HEK293 (cell line): ENCODE results near the gene MYL9.

Source experiments
- CTCF ChIA-PET: fragments of 350-600 bp; formaldehyde crosslinking; extraction: SDS; loops from one replicate; lab custom pipeline; 2021; ENCODE audit warnings: antibody characterized with exemption; lab: Yijun Ruan, JAX
- POLR2A ChIA-PET: fragments of 300-600 bp; formaldehyde crosslinking; extraction: SDS; loops from one replicate; lab custom pipeline; 2020; ENCODE audit warnings: antibody characterized with exemption, inconsistent platforms; lab: Yijun Ruan, JAX
- H3K27ac ChIP-seq: fragments of 200-500 bp; sonication (Bioruptor generic); 2 replicates; pipeline ENCODE4 v1.5.1; 2014; ENCODE audit warnings: low read depth, low read length, control low read depth, inconsistent platforms; ENCODE audit errors: extremely low read depth
- H3K36me3 ChIP-seq, 2 experiments: fragments of 200-500 bp in 1 of 2; sonication (Bioruptor generic) in 1 of 2; 1 replicate in 1 of 2; 2 replicates in 1 of 2; pipeline ENCODE4 v1.5.1; 2014 to 2017; ENCODE audit warnings: inconsistent platforms in 2 of 2, low read length in 2 of 2; ENCODE audit not compliant: control insufficient read depth in 2 of 2, insufficient read depth in 1 of 2
- H3K4me1 ChIP-seq: fragments of 200-500 bp; sonication (Bioruptor generic); 2 replicates; pipeline ENCODE4 v1.5.1; 2014; ENCODE audit warnings: mild to moderate bottlenecking, low read length, inconsistent platforms; ENCODE audit not compliant: control insufficient read depth, insufficient read depth
- H3K4me3 ChIP-seq: 2 replicates; pipeline ENCODE4 v1.5.1; 2011; ENCODE audit warnings: low read depth, mild to moderate bottlenecking, control low read depth, low read length, moderate library complexity
- H3K9me3 ChIP-seq: fragments of 200-500 bp; sonication (Bioruptor generic); 2 replicates; pipeline ENCODE4 v1.5.1; 2014; ENCODE audit warnings: low read depth, low read length, inconsistent platforms; ENCODE audit not compliant: control insufficient read depth, insufficient read depth
- IKZF3 ChIP-seq: fragments of 450-650 bp; IDR thresholded peaks from 2 replicates; pipeline ENCODE4 v1.5.0; 2018; ENCODE audit warnings: missing biosample characterization, mild to moderate bottlenecking, missing genetic modification characterization, moderate library complexity
- SALL2 ChIP-seq: fragments of 450-650 bp; formaldehyde crosslinking; IDR thresholded peaks from 2 replicates; pipeline ENCODE4 v1.5.0; 2017; ENCODE audit warnings: missing biosample characterization, mild to moderate bottlenecking, missing genetic modification characterization, borderline replicate concordance
- SCRT1 ChIP-seq: fragments of 450-650 bp; formaldehyde crosslinking; IDR thresholded peaks from 2 replicates; pipeline ENCODE4 v1.5.1; 2016; ENCODE audit warnings: missing biosample characterization, missing genetic modification characterization, borderline replicate concordance
- ZBTB20 ChIP-seq: fragments of 450-650 bp; formaldehyde crosslinking; IDR thresholded peaks from 2 replicates; pipeline ENCODE4 v1.5.1; 2016; ENCODE audit warnings: missing biosample characterization, missing genetic modification characterization
- ZFP3 ChIP-seq: fragments of 450-650 bp; formaldehyde crosslinking; IDR thresholded peaks from 2 replicates; pipeline ENCODE4 v1.5.1; 2016; ENCODE audit warnings: low read depth, missing biosample characterization, missing genetic modification characterization
- ZNF335 ChIP-seq: fragments of 450-650 bp; formaldehyde crosslinking; conservative IDR thresholded peaks from 2 replicates; pipeline ENCODE4 v1.5.1; 2016; ENCODE audit warnings: missing biosample characterization, missing genetic modification characterization
- ZNF350 ChIP-seq: fragments of 450-650 bp; formaldehyde crosslinking; IDR thresholded peaks from 2 replicates; pipeline ENCODE4 v1.5.0; 2017; ENCODE audit warnings: missing biosample characterization, mild to moderate bottlenecking, missing genetic modification characterization
- ZNF555 ChIP-seq: fragments of 450-650 bp; formaldehyde crosslinking; conservative IDR thresholded peaks from 2 replicates; pipeline ENCODE4 v1.5.1; 2017; ENCODE audit warnings: missing biosample characterization, mild to moderate bottlenecking, missing genetic modification characterization, inconsistent platforms
- ZNF558 ChIP-seq: fragments of 450-650 bp; formaldehyde crosslinking; IDR thresholded peaks from 2 replicates; pipeline ENCODE4 v1.5.1; 2016; ENCODE audit warnings: missing biosample characterization, missing genetic modification characterization
- ZNF560 ChIP-seq: fragments of 450-650 bp; formaldehyde crosslinking; IDR thresholded peaks from 2 replicates; pipeline ENCODE4 v1.5.1; 2017; ENCODE audit warnings: missing biosample characterization, missing genetic modification characterization, borderline replicate concordance
- ZNF701 ChIP-seq: fragments of 450-650 bp; formaldehyde crosslinking; IDR thresholded peaks from 2 replicates; pipeline ENCODE4 v1.5.1; 2016; ENCODE audit warnings: missing biosample characterization, missing genetic modification characterization
- ZNF792 ChIP-seq: fragments of 450-650 bp; formaldehyde crosslinking; IDR thresholded peaks from 2 replicates; pipeline ENCODE4 v1.5.1; 2016; ENCODE audit warnings: missing biosample characterization, missing genetic modification characterization
- TF ChIP-seq, protein P1 (sequence below): fragments of 450-650 bp; formaldehyde crosslinking; IDR thresholded peaks from 2 replicates; pipeline ENCODE4 v1.5.1; 2017; ENCODE audit warnings: missing biosample characterization, mild to moderate bottlenecking, missing genetic modification characterization, moderate library complexity
- TF ChIP-seq, protein P2 (sequence below): fragments of 450-650 bp; formaldehyde crosslinking; IDR thresholded peaks from 2 replicates; pipeline ENCODE4 v1.5.1; 2016; ENCODE audit warnings: missing biosample characterization, missing genetic modification characterization
- TF ChIP-seq, protein P3 (sequence below): fragments of 450-650 bp; formaldehyde crosslinking; IDR thresholded peaks from 2 replicates; pipeline ENCODE4 v1.5.1; 2016; ENCODE audit warnings: missing biosample characterization, missing genetic modification characterization

The MYL9 gene

DNA sequence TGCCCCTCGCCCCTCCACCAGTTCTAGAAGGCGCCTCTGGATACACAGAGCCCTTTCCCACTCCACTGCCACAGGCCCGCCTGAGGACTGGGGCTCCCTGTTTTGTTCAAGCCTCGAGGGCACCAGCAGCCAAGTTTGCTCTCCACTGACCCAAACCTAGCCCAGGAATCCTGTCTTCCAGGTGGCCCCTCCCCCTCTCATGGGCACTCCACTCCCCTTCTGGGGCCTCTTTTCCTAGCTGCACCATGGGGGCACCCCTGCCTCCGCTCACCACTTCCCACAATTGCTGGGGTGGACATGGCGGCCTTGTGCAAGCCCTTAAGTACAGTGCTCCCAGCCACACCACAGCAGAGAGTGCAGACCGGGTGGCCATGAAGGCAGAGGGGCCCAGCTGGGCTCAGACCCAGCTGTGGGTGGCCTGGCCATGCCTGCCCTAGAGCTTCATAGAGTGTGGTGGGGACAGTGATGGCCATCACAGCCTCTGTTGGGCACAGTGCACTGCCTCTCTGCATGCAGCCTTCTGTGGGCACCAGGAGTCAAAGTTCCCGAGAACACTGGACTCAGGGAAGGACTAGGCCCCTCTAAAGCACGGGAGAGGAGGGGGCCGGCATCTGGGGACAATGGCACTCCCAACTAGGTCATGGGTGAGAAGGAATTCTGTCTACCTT is 1.3 kb downstream of the MYL9 start:
- H3K36me3 ChIP-seq, result no peaks in the 10 kb centered on the region
- no peaks in the 10 kb centered on the region for H3K9me3 ChIP-seq
- ChIA-PET CTCF (interaction anchor here (0.5 to 0.6 kb wide), 4 partner anchors 14 to 173 kb away, joined by 3 to 6 read pairs (median 3); no protein-coding TSS in a partner anchor), POLR2A (no interaction called here)
- no peak overlapping the region for H3K27ac ChIP-seq
- H3K4me3 ChIP-seq, result no peak overlapping the region
- TF ChIP-seq ZFP3 (tag by site-specific recombination) (no peak), ZNF350 (tag by site-specific recombination) (no peak), ZNF560 (tag by site-specific recombination) (no peak), ZNF335 (tag by site-specific recombination) (0 out of 2 replicates have a peak, but pooled peaks have one; percentile 17)
- H3K4me1 ChIP-seq, result no peaks in the 10 kb centered on the region; the same call in 1 of the 2 replicates

DNA sequence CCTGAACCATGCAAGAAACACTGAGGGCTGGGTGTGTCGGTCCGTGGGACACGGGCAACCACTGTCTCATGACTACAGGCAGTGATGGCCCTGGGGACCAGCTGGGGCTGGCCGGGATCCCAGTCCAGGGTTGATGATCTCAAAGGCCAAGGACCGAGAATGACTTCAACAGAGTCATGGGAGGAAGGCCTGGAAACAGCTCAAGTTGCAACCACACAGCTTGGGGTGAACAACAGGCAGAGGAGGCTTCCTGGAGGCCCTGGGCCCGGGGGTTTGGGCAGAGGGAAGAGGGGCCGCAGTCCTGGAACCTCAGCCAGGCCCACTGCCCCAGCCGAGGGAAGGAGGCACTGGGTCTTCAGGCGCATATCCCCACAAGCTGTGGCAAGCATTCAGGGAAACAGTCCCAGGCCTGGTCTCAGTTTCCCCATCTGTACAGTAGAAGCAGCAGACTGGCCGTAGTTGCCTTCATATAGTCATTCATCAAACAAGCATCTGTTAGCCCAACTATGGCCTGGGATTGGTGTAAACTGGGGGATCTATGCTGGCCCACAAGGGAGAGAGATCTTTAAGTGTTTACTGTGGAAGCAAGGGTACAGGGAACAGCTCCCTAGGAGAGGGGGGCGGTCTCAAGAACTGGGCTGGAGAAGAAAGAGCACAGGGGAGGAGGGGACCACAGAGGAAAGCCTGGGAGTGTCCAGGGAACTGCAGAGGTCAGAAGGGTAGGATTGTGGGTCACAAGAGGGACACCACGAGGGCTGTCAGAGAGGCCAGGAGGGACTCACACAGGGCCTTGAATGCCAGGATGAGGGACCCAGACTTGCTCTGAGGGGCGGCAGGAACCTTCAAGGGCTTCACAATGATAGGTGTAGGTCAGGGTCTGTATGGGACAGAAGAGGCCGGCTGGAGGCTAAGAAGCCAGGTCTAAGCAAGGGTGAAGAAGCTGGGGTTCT is 2.1 kb downstream of the MYL9 start:
- Histone ChIP-seq H3K4me1 (no peaks in the 10 kb centered on the region; the same call in 1 of the 2 replicates), H3K4me3 (no peak overlapping the region), H3K9me3 (no peaks in the 10 kb centered on the region), H3K27ac (no peak overlapping the region), H3K36me3 (no peaks in the 10 kb centered on the region)
- ChIA-PET POLR2A (no interaction called here), CTCF (interaction anchor here (0.6 to 0.7 kb wide), 2 partner anchors 32 to 114 kb away, joined by 3 read pairs; no protein-coding TSS in a partner anchor)
- TF ChIP-seq ZNF701 (tag by site-specific recombination) (no peak), IKZF3 (tag by site-specific recombination) (no peak), ZNF555 (no peak), SCRT1 (tag by site-specific recombination) (no peak), ZNF558 (tag by site-specific recombination) (no peak), SALL2 (tag by site-specific recombination) (no peak), ZNF792 (tag by site-specific recombination) (no peak), ZBTB20 (tag by site-specific recombination) (no peak)
- TF ChIP-seq, protein P1, sequence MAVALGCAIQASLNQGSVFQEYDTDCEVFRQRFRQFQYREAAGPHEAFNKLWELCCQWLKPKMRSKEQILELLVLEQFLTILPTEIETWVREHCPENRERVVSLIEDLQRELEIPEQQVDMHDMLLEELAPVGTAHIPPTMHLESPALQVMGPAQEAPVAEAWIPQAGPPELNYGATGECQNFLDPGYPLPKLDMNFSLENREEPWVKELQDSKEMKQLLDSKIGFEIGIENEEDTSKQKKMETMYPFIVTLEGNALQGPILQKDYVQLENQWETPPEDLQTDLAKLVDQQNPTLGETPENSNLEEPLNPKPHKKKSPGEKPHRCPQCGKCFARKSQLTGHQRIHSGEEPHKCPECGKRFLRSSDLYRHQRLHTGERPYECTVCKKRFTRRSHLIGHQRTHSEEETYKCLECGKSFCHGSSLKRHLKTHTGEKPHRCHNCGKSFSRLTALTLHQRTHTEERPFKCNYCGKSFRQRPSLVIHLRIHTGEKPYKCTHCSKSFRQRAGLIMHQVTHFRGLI (tag by site-specific recombination), result no peak
- TF ChIP-seq, protein P2, sequence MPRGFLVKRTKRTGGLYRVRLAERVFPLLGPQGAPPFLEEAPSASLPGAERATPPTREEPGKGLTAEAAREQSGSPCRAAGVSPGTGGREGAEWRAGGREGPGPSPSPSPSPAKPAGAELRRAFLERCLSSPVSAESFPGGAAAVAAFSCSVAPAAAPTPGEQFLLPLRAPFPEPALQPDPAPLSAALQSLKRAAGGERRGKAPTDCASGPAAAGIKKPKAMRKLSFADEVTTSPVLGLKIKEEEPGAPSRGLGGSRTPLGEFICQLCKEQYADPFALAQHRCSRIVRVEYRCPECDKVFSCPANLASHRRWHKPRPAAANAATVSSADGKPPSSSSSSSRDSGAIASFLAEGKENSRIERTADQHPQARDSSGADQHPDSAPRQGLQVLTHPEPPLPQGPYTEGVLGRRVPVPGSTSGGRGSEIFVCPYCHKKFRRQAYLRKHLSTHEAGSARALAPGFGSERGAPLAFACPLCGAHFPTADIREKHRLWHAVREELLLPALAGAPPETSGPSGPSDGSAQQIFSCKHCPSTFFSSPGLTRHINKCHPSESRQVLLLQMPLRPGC (tag by site-specific recombination), result no peak

DNA sequence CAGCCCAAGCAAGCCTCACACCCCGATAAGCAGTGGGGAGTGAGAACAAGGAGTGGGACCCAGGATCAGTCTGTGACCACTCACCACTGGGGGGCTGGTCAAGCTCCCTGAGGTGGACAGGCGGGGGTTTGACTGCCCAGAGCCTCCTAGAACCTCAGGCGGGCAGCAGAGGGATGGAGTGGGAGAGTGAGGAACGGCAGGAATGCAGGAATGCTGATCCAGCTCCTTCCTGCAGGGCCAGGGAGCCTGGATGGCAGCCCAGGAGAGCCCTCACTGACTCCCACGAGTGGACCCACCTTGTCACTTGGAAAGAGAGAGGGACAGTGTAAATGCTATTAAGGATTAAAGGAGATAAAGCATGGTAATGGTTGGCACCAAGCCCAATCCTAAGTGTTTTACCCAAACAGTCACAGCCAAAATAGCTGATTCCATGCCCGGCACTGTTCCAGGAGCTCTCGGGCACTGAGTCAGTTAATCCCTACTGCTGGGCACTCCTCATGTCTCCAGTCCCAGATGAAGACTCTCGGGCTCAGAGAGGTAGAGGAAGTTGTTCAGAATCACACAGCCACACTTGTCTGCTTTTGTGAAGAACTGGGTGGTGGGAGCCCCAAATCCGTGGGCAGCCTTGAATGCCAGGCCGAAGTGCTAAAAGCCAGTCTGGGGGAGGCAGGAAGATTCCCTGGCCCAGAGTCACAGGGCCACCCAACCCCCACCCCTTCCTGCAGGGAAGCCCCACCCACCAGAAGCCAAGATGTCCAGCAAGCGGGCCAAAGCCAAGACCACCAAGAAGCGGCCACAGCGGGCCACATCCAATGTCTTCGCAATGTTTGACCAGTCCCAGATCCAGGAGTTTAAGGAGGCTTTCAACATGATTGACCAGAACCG is 3.1 kb downstream of the MYL9 start:
- Histone ChIP-seq H3K36me3 (no peaks in the 10 kb centered on the region), H3K4me3 (no peak overlapping the region), H3K4me1 (no peaks in the 10 kb centered on the region; the same call in 1 of the 2 replicates), H3K9me3 (no peaks in the 10 kb centered on the region), H3K27ac (no peak overlapping the region)
- TF ChIP-seq, protein P3, sequence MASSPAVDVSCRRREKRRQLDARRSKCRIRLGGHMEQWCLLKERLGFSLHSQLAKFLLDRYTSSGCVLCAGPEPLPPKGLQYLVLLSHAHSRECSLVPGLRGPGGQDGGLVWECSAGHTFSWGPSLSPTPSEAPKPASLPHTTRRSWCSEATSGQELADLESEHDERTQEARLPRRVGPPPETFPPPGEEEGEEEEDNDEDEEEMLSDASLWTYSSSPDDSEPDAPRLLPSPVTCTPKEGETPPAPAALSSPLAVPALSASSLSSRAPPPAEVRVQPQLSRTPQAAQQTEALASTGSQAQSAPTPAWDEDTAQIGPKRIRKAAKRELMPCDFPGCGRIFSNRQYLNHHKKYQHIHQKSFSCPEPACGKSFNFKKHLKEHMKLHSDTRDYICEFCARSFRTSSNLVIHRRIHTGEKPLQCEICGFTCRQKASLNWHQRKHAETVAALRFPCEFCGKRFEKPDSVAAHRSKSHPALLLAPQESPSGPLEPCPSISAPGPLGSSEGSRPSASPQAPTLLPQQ (tag by site-specific recombination), result peak; percentile 87
- no peak for TF ChIP-seq SCRT1 (tag by site-specific recombination)
- ChIA-PET POLR2A (no interaction called here), CTCF (no interaction called here)
